GM10248 (cell line): ENCODE data around the gene CLNK.

Experiments used
- CTCF ChIA-PET: fragments of 300-600 bp; sonication (Branson Sonifier 250); formaldehyde crosslinking; extraction: SDS; loops from one replicate; lab custom pipeline; 2021; ENCODE audit warnings: antibody characterized with exemption; lab: Yijun Ruan, JAX
- POLR2A ChIA-PET: fragments of 350-650 bp; sonication (Branson Sonifier 250); formaldehyde crosslinking; extraction: SDS; loops from one replicate; lab custom pipeline; 2020; ENCODE audit warnings: antibody characterized with exemption; lab: Yijun Ruan, JAX
- DNase-seq: peaks from one replicate; pipeline ENCODE4 v3.0.0; 2012; ENCODE audit errors: extremely low spot score
- TF ChIP-seq, protein P1 (sequence below): IDR thresholded peaks from 2 replicates; pipeline ENCODE4 v1.5.1; 2012; ENCODE audit warnings: mild to moderate bottlenecking, low read depth; ENCODE audit errors: extremely low read depth, missing control alignments, control extremely low read depth

Gene CLNK

DNA sequence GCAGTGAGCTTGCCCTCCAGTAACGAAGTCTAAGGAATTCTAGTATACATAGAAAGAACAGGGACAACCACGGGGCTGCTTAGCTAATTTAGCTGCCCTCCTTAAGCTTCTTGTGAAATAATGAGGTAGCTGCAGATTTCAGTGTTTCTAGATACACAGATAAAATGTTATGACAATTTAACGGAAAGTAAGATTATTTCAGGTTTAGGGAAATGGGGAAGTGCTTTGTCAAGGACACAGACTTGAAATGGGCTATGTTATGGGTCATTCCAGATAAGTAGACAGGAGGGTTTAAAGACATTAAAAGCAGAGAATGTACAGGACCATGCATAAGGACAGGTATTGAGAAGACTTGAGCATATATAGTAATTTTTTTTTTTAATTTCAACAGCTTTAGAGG, 193.2 kb downstream of the CLNK start:
- TF ChIP-seq, protein P1, sequence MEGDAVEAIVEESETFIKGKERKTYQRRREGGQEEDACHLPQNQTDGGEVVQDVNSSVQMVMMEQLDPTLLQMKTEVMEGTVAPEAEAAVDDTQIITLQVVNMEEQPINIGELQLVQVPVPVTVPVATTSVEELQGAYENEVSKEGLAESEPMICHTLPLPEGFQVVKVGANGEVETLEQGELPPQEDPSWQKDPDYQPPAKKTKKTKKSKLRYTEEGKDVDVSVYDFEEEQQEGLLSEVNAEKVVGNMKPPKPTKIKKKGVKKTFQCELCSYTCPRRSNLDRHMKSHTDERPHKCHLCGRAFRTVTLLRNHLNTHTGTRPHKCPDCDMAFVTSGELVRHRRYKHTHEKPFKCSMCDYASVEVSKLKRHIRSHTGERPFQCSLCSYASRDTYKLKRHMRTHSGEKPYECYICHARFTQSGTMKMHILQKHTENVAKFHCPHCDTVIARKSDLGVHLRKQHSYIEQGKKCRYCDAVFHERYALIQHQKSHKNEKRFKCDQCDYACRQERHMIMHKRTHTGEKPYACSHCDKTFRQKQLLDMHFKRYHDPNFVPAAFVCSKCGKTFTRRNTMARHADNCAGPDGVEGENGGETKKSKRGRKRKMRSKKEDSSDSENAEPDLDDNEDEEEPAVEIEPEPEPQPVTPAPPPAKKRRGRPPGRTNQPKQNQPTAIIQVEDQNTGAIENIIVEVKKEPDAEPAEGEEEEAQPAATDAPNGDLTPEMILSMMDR, result no peak
- POLR2A ChIA-PET, result no interaction called here
- DNase-seq, result no peak
- CTCF ChIA-PET, result interaction anchor here (1.0 to 2.6 kb wide), 2 partner anchors 30 to 62 kb away, joined by 3 to 11 read pairs; no protein-coding TSS in a partner anchor

DNA sequence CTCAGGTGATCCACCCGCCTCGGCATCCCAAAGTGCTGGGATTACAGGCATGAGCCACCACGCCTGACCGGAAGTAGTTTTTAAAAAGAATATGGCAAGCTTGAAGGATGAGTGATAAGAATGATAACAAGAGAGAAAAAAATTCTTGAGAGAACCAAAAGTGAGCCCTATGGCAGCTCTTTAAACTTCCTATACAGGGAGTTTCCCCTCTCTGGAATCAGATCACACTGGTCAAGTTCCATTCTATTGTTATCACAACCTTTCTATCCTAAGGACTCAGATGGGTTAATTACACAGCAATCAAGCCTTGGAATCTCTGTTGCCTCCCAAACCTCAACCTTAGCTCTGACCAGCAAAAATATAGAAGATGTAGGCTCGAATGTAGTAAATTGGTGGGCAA, 193.6 kb downstream of the CLNK start:
- TF ChIP-seq, protein P1, result no peak
- DNase-seq, result no peak
- POLR2A ChIA-PET, result no interaction called here
- CTCF ChIA-PET, result interaction anchor here (2.6 kb wide), 1 partner anchor 30 kb away, joined by 11 read pairs; no protein-coding TSS in a partner anchor

DNA sequence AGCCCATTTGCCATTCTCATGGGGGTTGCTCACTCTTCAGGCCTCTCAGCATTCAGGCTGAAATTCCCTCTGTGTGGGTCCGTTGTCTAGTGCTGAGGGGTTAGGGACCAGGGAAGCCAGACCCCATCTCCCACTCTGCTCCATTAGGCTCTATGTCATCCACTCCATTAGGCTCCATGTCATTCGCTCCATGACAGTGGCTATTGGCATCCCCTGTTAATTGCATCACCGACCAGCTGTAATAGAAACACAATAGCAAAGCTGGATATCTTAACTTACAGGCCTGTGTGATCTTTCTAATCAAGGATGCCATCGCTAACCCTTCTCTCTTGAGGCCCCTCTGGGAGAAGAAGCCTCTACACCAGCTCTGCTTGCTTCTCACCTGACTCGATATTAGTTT, 201.7 kb downstream of the CLNK start:
- ChIA-PET CTCF (interaction anchor here (0.7 to 1.0 kb wide), 3 partner anchors 20 to 325 kb away, joined by 3 read pairs; no protein-coding TSS in a partner anchor), POLR2A (no interaction called here)
- TF ChIP-seq, protein P1, result no peak
- DNase-seq, result no peak

DNA sequence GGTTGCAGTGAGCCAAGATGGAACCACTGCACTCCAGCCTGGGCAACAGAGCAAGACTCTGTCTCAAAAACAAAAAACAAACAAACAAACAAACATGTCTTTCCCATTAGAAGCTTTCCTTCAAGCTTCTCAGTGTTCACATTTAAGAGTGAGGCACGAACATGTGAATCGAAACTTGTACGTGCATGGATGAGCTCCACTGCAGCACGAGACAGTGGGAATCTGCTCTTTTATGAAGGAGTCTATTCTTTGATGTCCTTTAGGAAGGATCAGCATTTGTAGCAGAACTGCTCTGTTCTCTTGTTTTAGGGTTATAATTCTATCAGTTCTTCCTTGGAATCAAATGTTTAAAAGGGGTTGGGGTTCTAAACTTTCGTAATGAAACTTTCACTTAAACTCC, 204.0 kb downstream of the CLNK start:
- no peak for DNase-seq
- TF ChIP-seq, protein P1, result no peak
- CTCF ChIA-PET, result interaction anchor here (0.9 to 1.6 kb wide), 2 partner anchors 8 to 19 kb away, joined by 3 read pairs; no protein-coding TSS in a partner anchor
- POLR2A ChIA-PET, result no interaction called here

DNA sequence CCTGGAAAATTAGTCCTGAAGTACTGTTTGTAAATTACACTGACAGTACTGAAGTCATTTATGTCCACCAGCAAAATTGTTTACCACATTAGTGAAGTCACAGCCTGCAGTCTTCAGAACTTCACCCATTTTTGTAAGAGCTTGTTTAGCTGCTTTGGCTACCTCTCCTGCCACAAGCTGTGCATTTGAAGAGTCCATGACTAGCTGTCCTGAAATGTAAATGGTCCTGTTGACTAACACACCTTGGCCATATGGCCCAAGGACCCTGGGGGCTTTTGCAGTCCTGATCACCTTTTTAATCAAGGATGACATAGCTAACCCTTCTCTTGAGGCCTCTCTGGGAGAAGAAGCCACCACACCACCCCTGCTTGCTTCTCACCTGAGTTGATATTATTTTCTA, 205.9 kb downstream of the CLNK start:
- ChIA-PET POLR2A (no interaction called here), CTCF (interaction anchor here (0.9 to 1.3 kb wide), 4 partner anchors 17 to 313 kb away, joined by 3 to 6 read pairs (median 4); no protein-coding TSS in a partner anchor)
- TF ChIP-seq, protein P1, result no peak

DNA sequence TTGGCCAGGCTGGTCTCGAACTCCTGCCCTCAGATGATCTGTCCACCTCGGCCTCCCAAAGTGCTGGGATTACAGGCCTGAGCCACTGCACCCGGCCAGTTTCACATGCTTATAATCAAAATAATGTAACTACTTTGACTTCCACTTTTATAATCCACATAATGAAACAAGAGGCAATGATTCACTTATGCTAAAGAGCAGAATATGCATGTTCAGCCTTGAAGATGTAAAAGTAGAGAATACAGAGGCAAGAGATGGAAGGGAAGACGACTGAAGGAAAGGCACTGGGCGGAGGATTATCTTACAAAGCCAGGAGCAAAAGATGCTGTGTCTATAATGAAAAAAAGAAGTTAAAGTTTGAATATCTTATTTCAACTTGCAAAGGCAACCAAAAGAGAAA, 214.1 kb downstream of the CLNK start:
- no peak for DNase-seq
- ChIA-PET CTCF (no interaction called here), POLR2A (no interaction called here)
- TF ChIP-seq, protein P1, result no peak

More for the DNA sequence above, 205.9 kb downstream of the CLNK start:
- DNase-seq, result no peak
